DMS79 (cell line): ENCODE results near the gene CARNS1.
A peak's percentile ranks its signal among the peaks of the same experiment; 100 is the strongest.

Source experiments
- DNase-seq: peaks from one replicate; lab custom pipeline; 2025; lab: John Stamatoyannopoulos, UW

The CARNS1 gene

DNA sequence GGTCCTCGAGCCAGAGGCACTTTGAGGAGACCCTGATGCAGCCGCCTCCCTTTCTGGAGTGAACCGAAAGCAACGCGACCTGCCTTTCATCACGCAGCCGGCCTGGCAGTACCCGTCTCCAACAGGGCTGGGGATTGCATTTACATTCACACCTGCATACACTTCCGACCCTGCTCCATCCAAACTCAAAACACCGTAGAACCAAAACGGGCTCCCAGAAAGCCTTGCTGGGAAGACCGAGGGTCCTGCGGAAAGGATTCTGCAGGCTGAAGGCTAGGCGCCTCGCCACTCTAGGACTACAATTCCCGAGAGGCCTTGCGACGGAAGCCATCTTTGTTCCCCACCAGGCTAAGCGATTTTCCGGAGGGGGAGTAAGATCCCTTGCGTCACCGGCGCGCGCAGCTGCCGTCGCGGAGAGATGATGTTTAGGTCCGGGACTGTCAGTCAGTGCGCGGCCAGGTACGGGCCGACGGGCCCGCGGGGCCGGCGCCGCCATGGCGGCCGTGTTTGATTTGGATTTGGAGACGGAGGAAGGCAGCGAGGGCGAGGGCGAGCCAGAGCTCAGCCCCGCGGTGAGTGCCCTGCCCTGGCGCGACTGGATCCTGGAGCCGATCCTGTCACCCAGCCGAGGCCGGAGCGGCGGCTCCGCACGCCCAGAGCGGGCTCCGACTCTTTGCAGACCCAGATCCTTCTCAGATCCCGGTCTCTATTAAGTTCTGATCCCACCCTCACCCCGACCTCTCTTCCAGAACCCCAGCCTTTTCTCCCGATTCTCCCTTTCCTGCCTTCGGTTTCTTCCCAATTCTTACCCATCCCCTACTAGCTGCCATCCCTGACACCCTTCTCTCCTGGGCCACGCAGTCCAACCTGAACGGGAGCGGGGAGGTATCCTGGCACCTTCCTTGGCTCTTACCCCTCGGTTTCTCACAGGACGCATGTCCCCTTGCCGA is 12.8 kb downstream of the CARNS1 start, which contains the start of gene RPS6KB2:
RPS6KB2 (plus strand) TSS at position 443 of the 950 bp plus-strand sequence; CDS start at position 495, 52 bp downstream.
- DNase-seq: peak; percentile 95

DNA sequence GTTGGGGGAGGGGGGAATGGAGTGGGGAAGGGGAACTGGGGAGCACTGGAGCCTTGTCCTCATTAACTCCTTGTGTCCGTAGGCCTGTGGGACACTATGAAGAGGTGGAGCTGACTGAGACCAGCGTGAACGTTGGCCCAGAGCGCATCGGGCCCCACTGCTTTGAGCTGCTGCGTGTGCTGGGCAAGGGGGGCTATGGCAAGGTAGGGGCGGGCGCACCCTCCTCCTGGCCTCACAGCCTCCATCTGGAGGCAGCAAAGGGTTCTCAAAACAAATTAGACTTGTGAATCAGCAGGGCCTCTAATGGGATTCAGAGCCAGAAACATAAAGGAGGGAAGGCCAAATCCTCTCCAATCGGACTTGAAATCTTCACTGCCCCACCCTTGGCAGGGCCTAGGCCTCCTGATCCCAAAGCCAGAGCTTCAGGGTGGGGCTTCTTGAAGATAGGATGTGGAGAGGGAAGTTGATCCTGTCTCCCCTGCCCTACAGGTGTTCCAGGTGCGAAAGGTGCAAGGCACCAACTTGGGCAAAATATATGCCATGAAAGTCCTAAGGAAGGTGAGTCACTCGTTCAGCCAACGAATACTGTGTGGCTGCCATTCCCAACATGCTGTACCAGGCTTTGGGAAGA is 13.7 kb downstream of the CARNS1 start:
- no peak for DNase-seq

DNA sequence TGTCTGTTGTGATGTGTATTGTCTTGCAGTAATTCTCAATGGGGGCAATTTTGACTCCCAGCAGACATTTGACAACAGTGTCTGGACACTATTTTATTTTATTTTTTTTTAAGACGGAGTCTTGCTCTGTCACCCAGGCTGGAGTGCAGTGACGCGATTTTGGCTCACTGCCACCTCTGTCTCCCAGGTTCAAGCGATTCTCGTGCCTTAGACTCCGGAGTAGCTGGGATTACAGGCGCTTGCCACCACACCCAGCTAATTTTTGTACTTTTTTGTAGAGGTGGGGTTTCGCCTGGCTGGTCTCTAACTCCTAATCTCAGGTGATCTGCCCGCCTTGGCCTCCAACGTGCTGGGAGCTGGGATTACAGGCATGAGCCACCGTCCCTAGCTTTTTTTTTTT is 14.2 kb downstream of the CARNS1 start:
- no peak for DNase-seq

- DNase-seq: no peak
Measured at GRCh38 chr11:67431346-67432249, 16.1 kb downstream of the CARNS1 start.

GRCh38 chr11:67432655-67433349 is 17.3 kb downstream of the CARNS1 start:
- DNase-seq: no peak

DNA sequence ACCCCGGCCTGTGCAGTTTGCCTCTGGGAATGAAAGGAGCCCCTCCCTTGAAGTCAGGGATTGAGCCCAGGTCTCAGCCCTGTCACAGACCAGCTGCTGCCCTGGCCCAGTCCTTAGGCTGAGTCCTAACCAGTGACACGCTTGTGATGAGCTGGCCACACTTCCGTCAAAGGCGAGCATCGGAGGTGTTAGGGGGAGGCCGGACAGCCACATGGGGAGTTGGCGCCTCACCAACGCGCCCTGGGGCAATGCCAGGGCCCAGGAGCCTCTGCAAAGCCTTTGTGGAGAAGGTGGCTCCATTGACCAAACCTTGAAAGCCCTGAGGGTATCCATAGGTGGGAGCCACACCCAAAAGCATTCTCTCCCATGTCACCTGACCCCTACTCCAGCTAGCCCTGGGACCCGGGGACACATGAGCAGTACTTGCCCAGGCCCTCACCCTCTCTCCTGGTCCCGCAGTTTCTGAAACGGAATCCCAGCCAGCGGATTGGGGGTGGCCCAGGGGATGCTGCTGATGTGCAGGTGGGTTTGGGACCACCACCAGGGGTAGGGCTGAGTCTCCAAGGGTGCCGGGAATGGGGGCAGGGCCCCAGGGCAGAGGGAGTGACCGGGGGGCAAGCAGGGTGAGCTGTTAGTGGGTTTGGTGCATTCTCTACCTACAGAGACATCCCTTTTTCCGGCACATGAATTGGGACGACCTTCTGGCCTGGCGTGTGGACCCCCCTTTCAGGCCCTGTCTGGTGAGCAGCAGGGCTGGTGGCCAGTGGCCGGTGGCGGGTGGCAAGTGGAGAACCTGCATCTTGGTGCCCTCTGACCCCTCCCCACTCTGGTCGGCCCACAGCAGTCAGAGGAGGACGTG is 18.3 kb downstream of the CARNS1 start:
- no peak for DNase-seq

DNA sequence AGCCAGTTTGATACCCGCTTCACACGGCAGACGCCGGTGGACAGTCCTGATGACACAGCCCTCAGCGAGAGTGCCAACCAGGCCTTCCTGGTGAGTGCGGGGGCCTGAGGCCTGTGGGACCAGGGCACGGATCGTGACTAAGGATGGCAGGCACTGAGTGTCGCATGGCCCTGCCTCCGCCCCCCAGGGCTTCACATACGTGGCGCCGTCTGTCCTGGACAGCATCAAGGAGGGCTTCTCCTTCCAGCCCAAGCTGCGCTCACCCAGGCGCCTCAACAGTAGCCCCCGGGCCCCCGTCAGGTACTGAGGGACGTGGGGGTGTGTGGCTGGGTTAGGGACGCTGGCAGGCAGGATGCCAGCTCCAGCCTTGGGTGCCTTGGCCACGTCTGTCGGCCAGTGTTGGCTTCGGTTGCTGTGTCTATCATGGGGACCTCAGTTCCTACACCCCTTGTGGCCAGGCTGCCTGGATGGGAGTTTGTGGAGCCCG is 19.0 kb downstream of the CARNS1 start:
- DNase-seq: no peak

DNA sequence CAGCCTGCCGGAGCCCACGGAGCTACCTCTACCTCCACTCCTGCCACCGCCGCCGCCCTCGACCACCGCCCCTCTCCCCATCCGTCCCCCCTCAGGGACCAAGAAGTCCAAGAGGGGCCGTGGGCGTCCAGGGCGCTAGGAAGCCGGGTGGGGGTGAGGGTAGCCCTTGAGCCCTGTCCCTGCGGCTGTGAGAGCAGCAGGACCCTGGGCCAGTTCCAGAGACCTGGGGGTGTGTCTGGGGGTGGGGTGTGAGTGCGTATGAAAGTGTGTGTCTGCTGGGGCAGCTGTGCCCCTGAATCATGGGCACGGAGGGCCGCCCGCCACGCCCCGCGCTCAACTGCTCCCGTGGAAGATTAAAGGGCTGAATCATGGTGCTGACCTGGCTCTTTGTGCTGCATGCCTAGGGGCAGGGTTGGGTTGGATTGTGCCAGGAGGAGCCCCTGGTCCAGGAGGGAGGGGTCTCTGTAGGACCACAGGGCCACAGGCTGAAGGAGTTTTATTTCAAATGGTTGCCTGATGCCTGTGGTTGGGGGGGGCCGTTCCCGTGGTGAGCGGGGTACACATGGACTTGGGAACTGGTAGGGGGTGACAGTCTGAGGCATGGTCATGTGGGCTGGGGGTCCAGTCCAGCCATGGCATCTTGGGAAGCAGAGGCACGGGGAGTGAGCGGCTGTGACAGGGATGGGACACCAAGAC is 19.7 kb downstream of the CARNS1 start:
- no peak for DNase-seq

- no peak for DNase-seq
Measured at GRCh38 chr11:67435727-67436458, 20.4 kb downstream of the CARNS1 start.

- DNase-seq: no peak
Measured at GRCh38 chr11:67436459-67437081, 21.1 kb downstream of the CARNS1 start.

DNA sequence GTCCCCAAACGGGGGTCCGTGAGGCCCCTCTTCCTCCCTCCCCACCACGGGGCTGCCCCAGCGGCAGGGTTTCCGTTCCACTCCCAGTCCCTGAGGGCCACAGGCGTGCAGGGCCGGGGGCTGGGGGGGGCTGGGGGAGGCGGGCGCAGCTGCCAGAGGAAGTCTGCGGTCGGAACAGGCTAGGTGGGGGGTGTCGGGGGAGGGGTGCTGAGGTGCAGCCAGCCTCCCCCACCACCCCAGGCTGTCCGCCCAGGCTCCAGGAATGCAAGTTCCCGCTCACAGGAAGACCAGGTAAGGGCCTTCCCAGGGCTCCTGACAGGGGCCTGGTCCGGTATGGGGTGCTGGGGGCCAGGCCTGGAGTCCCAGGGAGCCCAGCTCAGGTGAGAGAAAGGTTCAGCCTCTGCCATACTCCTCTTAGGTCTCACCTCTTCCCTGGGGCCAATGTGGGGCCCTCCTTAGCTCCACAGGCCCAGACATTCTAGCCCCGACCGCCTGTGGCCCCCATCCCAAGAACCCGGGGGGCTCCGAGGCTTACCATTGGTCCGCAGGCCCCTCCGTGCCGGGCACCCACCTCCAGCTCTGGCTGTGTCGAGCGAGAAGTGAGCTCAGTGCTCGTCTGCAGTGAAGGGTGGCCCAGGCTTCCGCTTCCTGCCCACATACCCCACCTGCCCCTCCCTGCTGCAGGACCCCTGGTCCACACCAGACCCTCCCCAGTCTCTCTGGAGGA is 21.8 kb downstream of the CARNS1 start, which contains the start of gene PTPRCAP:
PTPRCAP (minus strand) TSS at position 601 of the 727 bp plus-strand sequence; CDS start at position 538, 63 bp downstream.
- DNase-seq: no peak

GRCh38 chr11:67437809-67438157 is 22.3 kb downstream of the CARNS1 start:
- DNase-seq: no peak

- DNase-seq: no peak
Measured at GRCh38 chr11:67438158-67438902, 22.9 kb downstream of the CARNS1 start.

DNA sequence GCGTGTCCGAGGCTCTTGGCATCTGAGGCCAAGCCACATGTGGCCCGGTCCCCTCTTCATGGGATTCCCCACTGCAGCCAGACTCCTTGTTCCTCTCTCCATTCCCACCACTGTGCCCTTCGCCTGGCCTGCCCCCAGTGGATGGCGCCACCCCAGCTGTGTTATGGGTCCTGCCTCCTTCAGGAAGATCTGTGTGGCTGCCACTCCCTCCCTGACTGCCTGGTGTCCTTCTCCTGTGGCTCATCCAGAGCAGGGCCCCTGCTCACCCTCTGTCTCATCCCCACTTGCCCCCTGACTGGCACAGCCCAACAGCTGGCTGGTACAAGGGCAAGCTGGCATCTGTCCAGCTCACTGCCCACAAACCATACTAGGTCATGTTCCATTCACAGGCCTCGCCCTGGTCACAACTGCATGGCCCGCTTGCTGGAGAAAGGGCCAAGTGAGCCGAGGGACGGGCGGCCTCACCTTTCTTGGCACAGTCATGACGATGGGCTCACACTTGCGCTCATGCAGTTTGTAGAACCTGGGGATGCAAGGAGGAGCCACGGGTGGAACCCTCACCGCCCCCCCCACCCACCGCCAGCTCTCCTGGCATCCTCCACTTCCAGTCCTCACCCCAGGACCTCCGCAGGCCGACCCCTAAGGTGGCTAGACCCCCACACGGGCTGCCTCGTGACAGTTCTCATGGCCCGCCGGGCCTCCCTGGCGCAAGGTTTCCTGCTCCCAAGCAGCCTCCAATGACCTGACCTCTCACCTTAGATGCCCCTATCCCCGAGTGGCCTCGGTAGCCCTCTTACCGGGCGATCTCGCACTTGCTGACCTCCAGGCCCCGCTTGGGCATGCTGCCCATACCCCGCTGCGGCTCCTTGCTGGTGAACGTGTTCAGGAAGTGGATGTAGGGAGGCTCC is 24.1 kb downstream of the CARNS1 start:
- no peak for DNase-seq

GRCh38 chr11:67440229-67441097 is 25.0 kb downstream of the CARNS1 start:
- DNase-seq: no peak
